Vagina (tissue), 2 donors: ENCODE data around the gene PDCD4. TPM values are rescaled to one million over a fixed set of nuclear protein-coding genes. Genes with fewer than 3 reads are reported as not detected.

Source experiments
- DNase-seq, 2 donors: peaks; one replicate each; pipeline ENCODE4 v3.0.0-alpha.2; 2017; ENCODE audit errors: extremely low spot score in 2 of 2
- H3K27ac ChIP-seq: fragments of 200-600 bp; sonication (generic); one replicate; pipeline ENCODE4 v1.5.1; 2019
- H3K27me3 ChIP-seq: fragments of 200-600 bp; sonication (generic); one replicate; pipeline ENCODE4 v1.5.1; 2019
- H3K36me3 ChIP-seq, 2 donors: fragments of 200-600 bp; sonication (generic); one replicate each; pipeline ENCODE4 v1.5.1; 2017 to 2019
- H3K4me1 ChIP-seq: fragments of 200-600 bp; sonication (generic); one replicate; pipeline ENCODE4 v1.5.1; 2019
- H3K4me3 ChIP-seq, 2 donors: fragments of 200-600 bp; sonication (generic); 1 replicate in 1 of 2; 2 replicates in 1 of 2; pipeline ENCODE4 v1.5.1; 2016 to 2019
- H3K9me3 ChIP-seq: fragments of 200-600 bp; sonication (generic); one replicate; pipeline ENCODE4 v1.5.1; 2019
- POLR2A ChIP-seq, 2 donors: fragments of 450-650 bp; IDR thresholded peaks; one replicate each; pipeline ENCODE4 v1.6.1; 2017; ENCODE audit warnings: antibody characterized with exemption in 2 of 2, mild to moderate bottlenecking in 2 of 2, moderate library complexity in 2 of 2
- POLR2AphosphoS5 ChIP-seq, 2 donors: sonication (generic); formaldehyde crosslinking; IDR thresholded peaks; one replicate each; pipeline ENCODE4 v1.9.0; 2017; ENCODE audit warnings: antibody characterized with exemption in 2 of 2, mild to moderate bottlenecking in 2 of 2, low read depth in 1 of 2; ENCODE audit not compliant: insufficient read depth in 1 of 2
- intact Hi-C: fragments of 100-400 bp; cut with DNase I; formaldehyde crosslinking; loops from one replicate; pipeline ENCODE4 v1.15.1; 2023
- total RNA-seq: library from RNA; depleted of rRNA; stranded (reverse); fragments of >200 nt; gene quantifications from one replicate; pipeline ENCODE4 v1.2.3, GENCODE V29; 2016
- TF ChIP-seq, protein P1 (sequence below), 3 experiments: fragments of 450-650 bp in 2 of 3; fragments of 200-600 bp in 1 of 3; sonication (generic) in 1 of 3; IDR thresholded peaks; one replicate each; pipeline ENCODE4 v1.5.1; 2017 to 2019; ENCODE audit warnings: antibody characterized with exemption in 3 of 3, mild to moderate bottlenecking in 2 of 3, moderate library complexity in 2 of 3

PDCD4 gene
- total RNA-seq, 1 donor from 2014 or later, result 110 TPM

DNA sequence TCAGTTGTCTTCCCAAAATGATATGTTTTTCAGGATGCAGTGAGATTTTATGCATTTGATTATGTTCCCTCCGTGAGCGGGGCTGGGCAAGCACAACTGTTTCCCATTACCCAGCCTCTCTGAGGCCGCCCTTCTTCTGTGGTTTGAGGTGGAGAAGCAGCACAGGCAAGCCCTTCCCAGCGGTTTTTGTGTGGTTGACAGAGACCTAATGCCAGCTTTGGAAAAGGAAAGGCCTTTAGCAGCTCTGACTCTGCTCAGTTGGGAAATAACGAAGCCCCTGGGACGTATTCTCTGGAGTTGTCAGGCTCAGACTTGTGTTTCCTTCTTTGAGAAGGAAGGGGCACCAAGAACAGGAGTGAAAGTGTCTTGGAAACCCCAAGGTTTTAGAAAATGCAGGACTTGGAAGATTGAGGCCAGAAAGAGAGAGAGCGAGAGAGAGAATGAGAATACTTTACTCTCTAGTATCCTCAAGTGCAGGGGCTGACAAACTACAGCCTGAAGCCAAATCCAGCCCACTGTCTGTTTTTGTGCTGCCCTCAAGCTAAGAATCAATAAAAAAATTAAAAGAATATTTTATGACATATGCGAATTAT lies 20.6 kb upstream of the PDCD4 start:
- Histone ChIP-seq H3K36me3 (no peaks in the 10 kb centered on the region), H3K27ac (peak overlapping the region; percentile 68), H3K4me1 (peaks cover 32% of the 10 kb centered on the region), H3K4me3 (no peak overlapping the region), H3K27me3 (no peaks in the 10 kb centered on the region), H3K9me3 (no peaks in the 10 kb centered on the region)
- TF ChIP-seq, protein P1, sequence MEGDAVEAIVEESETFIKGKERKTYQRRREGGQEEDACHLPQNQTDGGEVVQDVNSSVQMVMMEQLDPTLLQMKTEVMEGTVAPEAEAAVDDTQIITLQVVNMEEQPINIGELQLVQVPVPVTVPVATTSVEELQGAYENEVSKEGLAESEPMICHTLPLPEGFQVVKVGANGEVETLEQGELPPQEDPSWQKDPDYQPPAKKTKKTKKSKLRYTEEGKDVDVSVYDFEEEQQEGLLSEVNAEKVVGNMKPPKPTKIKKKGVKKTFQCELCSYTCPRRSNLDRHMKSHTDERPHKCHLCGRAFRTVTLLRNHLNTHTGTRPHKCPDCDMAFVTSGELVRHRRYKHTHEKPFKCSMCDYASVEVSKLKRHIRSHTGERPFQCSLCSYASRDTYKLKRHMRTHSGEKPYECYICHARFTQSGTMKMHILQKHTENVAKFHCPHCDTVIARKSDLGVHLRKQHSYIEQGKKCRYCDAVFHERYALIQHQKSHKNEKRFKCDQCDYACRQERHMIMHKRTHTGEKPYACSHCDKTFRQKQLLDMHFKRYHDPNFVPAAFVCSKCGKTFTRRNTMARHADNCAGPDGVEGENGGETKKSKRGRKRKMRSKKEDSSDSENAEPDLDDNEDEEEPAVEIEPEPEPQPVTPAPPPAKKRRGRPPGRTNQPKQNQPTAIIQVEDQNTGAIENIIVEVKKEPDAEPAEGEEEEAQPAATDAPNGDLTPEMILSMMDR (IDR thresholded peaks at IDR 0.05), result no peak
- TF ChIP-seq POLR2AphosphoS5 (IDR thresholded peaks at IDR 0.05; ENCODE audit: insufficient read depth in 1 of 2, low read depth in 1 of 2) (no peak), POLR2A (IDR thresholded peaks at IDR 0.05) (no peak)
- intact Hi-C loops, result no loop called here
- DNase-seq, result peak; percentile 29 to 88

DNA sequence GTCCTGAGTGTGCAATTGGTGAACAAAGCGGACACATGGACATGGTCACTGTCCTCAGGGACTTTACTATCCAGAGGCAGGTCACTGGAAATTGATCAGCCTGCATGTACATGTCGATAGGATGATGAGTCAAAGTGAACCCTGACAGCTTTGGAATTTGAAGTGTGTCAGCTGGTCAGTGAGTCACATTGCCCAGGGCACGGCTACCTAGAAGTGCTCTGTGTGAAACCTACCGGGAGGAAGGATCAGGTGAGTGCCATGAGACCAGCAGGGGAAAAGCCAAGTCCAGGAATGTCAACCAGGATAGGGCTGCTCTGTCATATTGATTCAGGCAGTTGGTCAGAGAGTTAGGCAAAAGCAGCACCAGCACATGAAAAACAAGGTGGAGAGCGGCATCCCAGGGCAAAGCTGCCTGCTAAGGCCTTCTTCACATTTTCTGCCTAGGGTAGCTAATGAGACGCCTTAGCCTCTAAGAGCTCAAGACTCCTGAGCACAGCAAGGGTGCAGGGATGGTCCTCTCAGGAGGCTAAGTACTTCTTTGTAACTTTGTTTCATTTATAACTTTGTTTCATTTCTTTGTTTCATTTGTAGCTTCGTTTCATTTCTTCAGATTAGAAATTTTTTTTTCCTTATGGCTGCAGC lies 19.4 kb upstream of the PDCD4 start:
- intact Hi-C loops, result no loop called here
- Histone ChIP-seq H3K36me3 (no peaks in the 10 kb centered on the region), H3K4me1 (peaks cover 24% of the 10 kb centered on the region), H3K27me3 (no peaks in the 10 kb centered on the region), H3K9me3 (no peaks in the 10 kb centered on the region), H3K4me3 (no peak overlapping the region), H3K27ac (no peak overlapping the region)
- TF ChIP-seq POLR2AphosphoS5 (IDR thresholded peaks at IDR 0.05; ENCODE audit: insufficient read depth in 1 of 2, low read depth in 1 of 2) (no peak), POLR2A (IDR thresholded peaks at IDR 0.05) (no peak)
- peak in 1 of 2 donors; percentile 89 for DNase-seq

GRCh38 chr10:110852947-110853346 lies 18.8 kb upstream of the PDCD4 start:
- no peak overlapping the region for H3K27ac ChIP-seq
- H3K4me1 ChIP-seq, result peaks cover 27% of the 10 kb centered on the region
- TF ChIP-seq POLR2AphosphoS5 (IDR thresholded peaks at IDR 0.05; ENCODE audit: insufficient read depth in 1 of 2, low read depth in 1 of 2), result peak in 1 of 2 donors; percentile 10
- TF ChIP-seq POLR2A (IDR thresholded peaks at IDR 0.05), result no peak
- intact Hi-C loops, result no loop called here
- H3K4me3 ChIP-seq, result no peak overlapping the region
- no peaks in the 10 kb centered on the region for H3K36me3 ChIP-seq
- H3K9me3 ChIP-seq, result no peaks in the 10 kb centered on the region
- no peak for DNase-seq
- H3K27me3 ChIP-seq, result no peaks in the 10 kb centered on the region

DNA sequence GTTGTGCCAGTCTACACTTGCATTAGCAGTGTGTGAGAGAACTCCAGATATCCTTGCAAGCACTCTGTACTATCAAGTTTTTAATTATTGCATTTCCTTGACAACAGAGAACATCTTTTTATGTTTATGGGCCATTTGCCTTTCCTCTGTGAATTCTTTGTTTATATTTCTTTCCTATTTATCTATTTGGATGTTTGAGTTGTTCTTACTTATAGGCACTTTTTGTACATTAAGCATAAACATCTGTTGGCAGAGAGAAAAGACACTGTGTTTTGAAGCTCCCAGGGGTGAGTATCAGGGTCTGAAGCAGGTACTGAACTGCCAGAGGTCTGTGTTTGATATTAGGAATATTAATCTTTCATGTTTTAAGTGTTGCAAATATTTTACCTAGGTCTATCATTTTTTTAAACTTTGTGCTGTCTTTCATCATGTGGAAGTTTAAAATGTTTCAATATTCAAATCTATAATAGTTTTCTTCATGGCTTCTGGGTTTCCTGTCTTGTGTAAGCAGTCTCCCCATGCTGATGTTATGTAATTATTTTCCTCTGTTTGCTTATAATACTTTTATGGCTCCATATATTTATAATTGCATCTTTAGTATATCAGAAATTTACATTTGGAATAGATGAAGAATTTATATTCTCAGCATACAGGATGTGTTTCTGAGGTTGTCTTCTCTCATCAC lies 17.7 kb upstream of the PDCD4 start:
- H3K27ac ChIP-seq, result no peak overlapping the region

DNA sequence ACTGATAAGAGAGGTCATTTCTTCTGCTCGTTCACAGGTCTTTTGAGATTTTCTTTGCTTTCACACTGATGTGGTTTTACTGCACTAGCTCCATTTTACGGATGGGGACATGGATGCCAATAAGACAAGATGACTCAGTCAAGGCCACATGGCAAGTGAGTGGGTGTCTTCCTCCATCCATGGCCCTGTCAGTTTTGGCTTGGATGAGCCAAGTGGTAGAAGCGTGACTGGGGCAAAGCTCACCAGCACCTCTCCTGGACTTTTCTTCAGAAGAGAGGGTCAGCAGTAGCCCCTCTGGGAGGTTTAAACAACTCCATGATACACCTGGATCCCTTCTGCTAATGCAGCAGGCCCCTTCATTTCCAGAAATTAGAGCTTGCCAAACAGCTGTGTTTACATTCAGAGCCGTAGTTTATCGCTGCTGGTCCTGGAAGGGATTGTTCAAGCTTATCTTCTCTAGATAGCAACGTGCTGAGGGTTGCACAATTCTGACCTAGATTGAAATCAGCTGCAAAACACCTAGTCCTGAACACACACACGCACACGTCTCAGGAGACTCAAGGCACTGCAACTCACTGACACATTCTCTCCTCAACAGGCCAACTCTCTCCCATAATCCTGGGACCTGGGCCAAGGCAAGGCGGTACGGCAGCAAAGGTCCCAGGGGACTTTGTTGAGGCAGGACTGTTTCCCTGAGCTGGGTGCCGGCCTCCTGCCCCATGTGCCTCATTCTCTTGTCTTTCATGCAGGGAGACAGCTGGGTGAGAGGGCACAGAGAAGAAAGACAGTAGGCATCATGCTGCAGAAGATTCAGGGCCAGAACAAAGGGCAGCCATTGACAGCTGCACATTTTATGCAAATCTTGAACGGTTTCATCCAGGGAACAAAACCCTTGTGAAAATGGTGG lies 14.2 kb upstream of the PDCD4 start:
- H3K4me3 ChIP-seq, result no peak overlapping the region
- no peaks in the 10 kb centered on the region for H3K36me3 ChIP-seq
- intact Hi-C loops, result no loop called here
- TF ChIP-seq, protein P1 (IDR thresholded peaks at IDR 0.05), result no peak
- TF ChIP-seq POLR2AphosphoS5 (IDR thresholded peaks at IDR 0.05; ENCODE audit: insufficient read depth in 1 of 2, low read depth in 1 of 2), result peak; percentile 31 to 48
- no peak for TF ChIP-seq POLR2A (IDR thresholded peaks at IDR 0.05)
- peak overlapping the region; percentile 86 for H3K27ac ChIP-seq
- peak; percentile 88 to 93 for DNase-seq
- peaks cover 53% of the 10 kb centered on the region for H3K4me1 ChIP-seq
- no peaks in the 10 kb centered on the region for H3K9me3 ChIP-seq
- no peaks in the 10 kb centered on the region for H3K27me3 ChIP-seq

More for the DNA sequence above, 17.7 kb upstream of the PDCD4 start:
- Histone ChIP-seq H3K9me3 (no peaks in the 10 kb centered on the region), H3K27me3 (no peaks in the 10 kb centered on the region), H3K4me3 (no peak overlapping the region), H3K36me3 (no peaks in the 10 kb centered on the region), H3K4me1 (peaks cover 36% of the 10 kb centered on the region)
- intact Hi-C loops, result no loop called here
- TF ChIP-seq, protein P1 (IDR thresholded peaks at IDR 0.05), result no peak
- TF ChIP-seq POLR2AphosphoS5 (IDR thresholded peaks at IDR 0.05; ENCODE audit: insufficient read depth in 1 of 2, low read depth in 1 of 2) (no peak), POLR2A (IDR thresholded peaks at IDR 0.05) (no peak)
- no peak for DNase-seq
